Common myeloid progenitor, CD34-positive (primary cell): ENCODE measurements around the gene ZFPM1.

Experiments used
- CTCF ChIA-PET: fragments of 350-600 bp; sonication (Branson Sonifier 250); formaldehyde crosslinking; loops from one replicate; lab custom pipeline; 2021; ENCODE audit warnings: antibody characterized with exemption; lab: Charles Lee
- POLR2A ChIA-PET: fragments of 350-600 bp; sonication (Branson Sonifier 250); formaldehyde crosslinking; loops from one replicate; lab custom pipeline; 2021; ENCODE audit warnings: antibody characterized with exemption; lab: Charles Lee
- DNase-seq, 3 donors: peaks; one replicate each; pipeline versions ENCODE4 v3.0.0 to v3.0.0-alpha.2; 2013
- H3K27ac ChIP-seq, 2 experiments: 1 replicate in 1 of 2; 2 replicates in 1 of 2; pipeline ENCODE4 v1.7.0; 2013; ENCODE audit warnings: inconsistent platforms in 2 of 2, low read length in 2 of 2, mild to moderate bottlenecking in 2 of 2, low read depth in 1 of 2, moderate library complexity in 1 of 2; ENCODE audit not compliant: severe bottlenecking in 2 of 2, insufficient read depth in 1 of 2, poor library complexity in 1 of 2
- H3K27me3 ChIP-seq, 5 experiments: replicated peaks in 2 of 5; 1 replicate in 3 of 5; 2 replicates in 2 of 5; pipeline versions ENCODE4 v1.6.1 to v1.7.0; 2013; ENCODE audit warnings: low read length in 4 of 5, mild to moderate bottlenecking in 2 of 5, moderate library complexity in 2 of 5, inconsistent platforms in 1 of 5; ENCODE audit not compliant: insufficient read depth in 5 of 5, control insufficient read depth in 4 of 5
- H3K36me3 ChIP-seq, 4 experiments: 1 replicate in 2 of 4; 2 replicates in 2 of 4; pipeline versions ENCODE4 v1.6.1 to v1.7.0; 2013; ENCODE audit warnings: low read length in 3 of 4, control low read depth in 1 of 4, mild to moderate bottlenecking in 1 of 4; ENCODE audit not compliant: control insufficient read depth in 4 of 4, insufficient read depth in 4 of 4
- H3K4me1 ChIP-seq, 4 experiments: 1 replicate in 3 of 4; 2 replicates in 1 of 4; pipeline versions ENCODE4 v1.6.1 to v1.7.1; 2013; ENCODE audit warnings: low read length in 3 of 4, mild to moderate bottlenecking in 3 of 4, control low read depth in 1 of 4, inconsistent platforms in 1 of 4, moderate library complexity in 1 of 4; ENCODE audit not compliant: control insufficient read depth in 4 of 4, insufficient read depth in 4 of 4; ENCODE audit errors: control extremely low read depth in 1 of 4
- H3K4me3 ChIP-seq, 7 experiments: 1 replicate in 4 of 7; 2 replicates in 3 of 7; pipeline versions ENCODE4 v1.5.1 to v1.7.0; 2013; ENCODE audit warnings: mild to moderate bottlenecking in 7 of 7, low read length in 6 of 7, moderate library complexity in 6 of 7, inconsistent platforms in 2 of 7, low read depth in 2 of 7, control low read depth in 1 of 7; ENCODE audit not compliant: insufficient read depth in 4 of 7, control insufficient read depth in 1 of 7; ENCODE audit errors: extremely low read depth in 1 of 7
- H3K9me3 ChIP-seq, 5 experiments: 1 replicate in 4 of 5; 2 replicates in 1 of 5; pipeline versions ENCODE4 v1.6.1 to v1.7.1; 2013; ENCODE audit warnings: low read length in 4 of 5, mild to moderate bottlenecking in 2 of 5, inconsistent platforms in 1 of 5, low read depth in 1 of 5, moderate library complexity in 1 of 5; ENCODE audit not compliant: control insufficient read depth in 4 of 5, insufficient read depth in 2 of 5; ENCODE audit errors: control extremely low read depth in 1 of 5
- WGBS: methylation state at CpG from one replicate; pipeline ENCODE4 v1.1.5; 2013; ENCODE audit not compliant: insufficient coverage; 5-methylcytosine and 5-hydroxymethylcytosine counted together

ZFPM1 gene

GRCh38 chr16:88578446-88579313 lies 125.6 kb downstream of the ZFPM1 start:
- no peak for DNase-seq
- H3K27me3 ChIP-seq = no peaks in the 10 kb centered on the region
- no peaks in the 10 kb centered on the region for H3K9me3 ChIP-seq
- 98% methylated on average over 16 of the region's 26 CpGs for WGBS
- peaks cover 15 to 79% (median 57%) of the 10 kb centered on the region in 4 experiments for H3K36me3 ChIP-seq
- POLR2A ChIA-PET = no interaction called here
- H3K27ac ChIP-seq = no peak overlapping the region
- CTCF ChIA-PET = no interaction called here
- H3K4me3 ChIP-seq = no peak overlapping the region
- H3K4me1 ChIP-seq = no peaks in the 10 kb centered on the region

GRCh38 chr16:88580371-88580770 lies 127.3 kb downstream of the ZFPM1 start:
- no peaks in the 10 kb centered on the region for H3K27me3 ChIP-seq
- peaks cover 14 to 84% (median 55%) of the 10 kb centered on the region in 4 experiments for H3K36me3 ChIP-seq
- H3K9me3 ChIP-seq = no peaks in the 10 kb centered on the region
- 98% methylated on average over 12 of the region's 16 CpGs for WGBS
- H3K27ac ChIP-seq = no peak overlapping the region
- no peaks in the 10 kb centered on the region for H3K4me1 ChIP-seq
- POLR2A ChIA-PET = no interaction called here
- CTCF ChIA-PET = no interaction called here
- no peak overlapping the region for H3K4me3 ChIP-seq
- DNase-seq = no peak

DNA sequence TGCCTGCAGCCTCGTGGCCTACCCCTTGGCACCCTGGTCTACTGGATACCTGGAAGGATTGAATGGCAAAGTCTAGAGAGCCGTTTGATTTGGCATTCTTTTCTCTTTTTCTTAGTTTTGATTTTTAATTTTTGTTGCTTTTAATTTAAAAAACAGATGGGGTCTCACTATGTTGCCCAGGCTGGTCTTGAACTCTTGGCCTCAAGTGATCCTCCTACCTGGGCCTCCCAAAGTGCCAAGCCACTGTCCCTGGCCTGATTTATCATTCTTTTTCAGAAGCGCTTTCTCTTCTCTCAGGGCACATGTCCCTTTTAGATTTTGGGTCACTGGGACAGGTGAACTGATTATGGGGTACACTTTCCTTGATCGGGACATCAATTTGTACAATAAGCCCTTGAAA lies 128.0 kb downstream of the ZFPM1 start:
- peaks cover 13 to 86% (median 58%) of the 10 kb centered on the region in 4 experiments for H3K36me3 ChIP-seq
- no peaks in the 10 kb centered on the region for H3K27me3 ChIP-seq
- no peaks in the 10 kb centered on the region for H3K9me3 ChIP-seq
- POLR2A ChIA-PET = no interaction called here
- CTCF ChIA-PET = no interaction called here
- no peak overlapping the region for H3K4me3 ChIP-seq
- H3K4me1 ChIP-seq = no peaks in the 10 kb centered on the region
- no peak overlapping the region for H3K27ac ChIP-seq
- WGBS = 94% methylated on average over 2 of the region's 4 CpGs
- no peak for DNase-seq

- Histone ChIP-seq H3K36me3 (peaks cover 13 to 86% (median 55%) of the 10 kb centered on the region in 4 experiments), H3K4me1 (no peaks in the 10 kb centered on the region), H3K9me3 (no peaks in the 10 kb centered on the region), H3K27ac (no peak overlapping the region), H3K27me3 (no peaks in the 10 kb centered on the region), H3K4me3 (no peak overlapping the region)
- ChIA-PET CTCF (no interaction called here), POLR2A (interaction anchor here (1.3 kb wide), 1 partner anchor 13 kb away, joined by 3 read pairs; the partner anchor contains the start of gene ZC3H18)
- DNase-seq = no peak
- 82% methylated on average over 10 of the region's 14 CpGs for WGBS
Measured at GRCh38 chr16:88582912-88583575, 130.0 kb downstream of the ZFPM1 start.

DNA sequence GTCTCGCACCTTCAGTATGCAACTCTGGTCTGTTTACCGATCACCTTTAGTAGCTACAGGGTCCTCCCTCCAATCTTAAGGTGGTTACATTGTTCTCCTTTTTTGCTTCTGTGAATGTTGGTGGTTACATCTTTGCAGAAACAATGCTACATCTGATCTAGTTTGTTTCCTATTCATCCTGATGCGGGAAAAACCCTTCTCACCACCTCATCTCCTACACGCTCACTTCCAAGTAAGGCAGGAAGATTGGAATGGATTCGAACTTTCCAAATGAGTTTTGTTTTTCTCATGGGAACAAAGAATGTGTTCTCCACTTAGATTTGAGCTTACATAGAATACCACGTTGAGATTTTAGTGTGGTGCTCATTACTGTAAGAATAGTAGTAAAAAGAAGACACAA lies 131.6 kb downstream of the ZFPM1 start:
- H3K4me3 ChIP-seq = no peak overlapping the region
- H3K9me3 ChIP-seq = no peaks in the 10 kb centered on the region
- peaks cover 10 to 87% (median 59%) of the 10 kb centered on the region in 4 experiments for H3K36me3 ChIP-seq
- WGBS = 100% methylated on average over 2 of the region's 6 CpGs
- no peaks in the 10 kb centered on the region for H3K27me3 ChIP-seq
- H3K27ac ChIP-seq = no peak overlapping the region
- ChIA-PET CTCF (interaction anchor here (1.3 kb wide), 2 partner anchors 12 to 13 kb away, joined by 3 read pairs; no protein-coding TSS in a partner anchor), POLR2A (no interaction called here)
- no peak for DNase-seq
- H3K4me1 ChIP-seq = no peaks in the 10 kb centered on the region

GRCh38 chr16:88585269-88585668 lies 132.2 kb downstream of the ZFPM1 start:
- Histone ChIP-seq H3K9me3 (no peaks in the 10 kb centered on the region), H3K27ac (no peak overlapping the region), H3K36me3 (peaks cover 10 to 87% (median 60%) of the 10 kb centered on the region in 4 experiments), H3K4me3 (no peak overlapping the region), H3K27me3 (no peaks in the 10 kb centered on the region), H3K4me1 (no peaks in the 10 kb centered on the region)
- ChIA-PET POLR2A (no interaction called here), CTCF (interaction anchor here (1.3 kb wide), 2 partner anchors 12 to 14 kb away, joined by 3 read pairs; no protein-coding TSS in a partner anchor)
- no peak for DNase-seq
- WGBS = 100% methylated on average over 7 of the region's 8 CpGs
